ENCODE results near the gene GSX1.

DNA sequence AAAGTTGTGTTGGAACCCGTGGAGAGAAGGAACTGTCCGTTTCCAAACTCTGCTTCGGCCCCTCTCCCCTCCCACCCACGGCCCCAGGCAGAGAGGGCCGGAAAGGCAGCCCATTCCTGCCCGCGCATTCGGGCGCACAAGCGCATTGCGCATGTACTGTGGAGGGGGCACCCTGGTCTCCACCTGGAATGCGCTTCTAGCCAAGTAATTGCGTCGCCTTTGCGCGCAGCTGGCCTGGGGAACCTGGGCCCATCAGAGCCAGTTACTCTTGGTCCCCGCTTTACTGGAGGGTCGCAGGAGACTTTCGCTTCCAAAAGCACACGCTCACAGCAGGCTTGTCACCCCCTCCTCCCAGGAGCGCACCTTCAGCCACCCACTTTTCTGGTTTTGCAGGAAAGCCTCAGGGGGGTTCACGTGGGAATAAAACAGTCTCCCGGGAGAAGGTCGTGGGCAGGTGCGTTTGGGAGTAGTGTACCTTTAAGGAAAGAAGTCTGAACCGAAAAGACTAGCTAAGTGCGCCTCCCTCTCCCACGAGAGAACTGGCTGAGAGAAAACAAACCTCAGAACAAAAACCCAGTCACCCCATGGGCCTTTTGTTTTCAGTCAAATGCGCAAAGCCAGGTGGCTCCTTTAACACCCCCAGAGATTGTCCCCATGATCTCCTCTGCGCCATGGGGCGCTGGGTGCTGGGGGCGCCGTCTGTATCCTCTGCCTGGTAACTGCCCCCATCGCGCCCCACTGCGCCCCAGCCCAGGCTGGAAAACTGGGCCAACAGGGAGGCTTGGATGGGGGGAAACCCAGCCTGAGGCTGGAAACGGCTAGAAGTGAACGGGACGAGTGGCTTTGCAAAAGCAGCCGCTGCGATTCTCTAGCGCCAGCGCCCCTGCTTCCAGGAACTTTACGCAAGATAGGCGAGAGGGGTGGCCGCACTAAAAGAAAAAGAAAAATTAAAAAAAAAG is 28.5 kb downstream of the GSX1 start:
- TF ChIP-seq, protein P1, sequence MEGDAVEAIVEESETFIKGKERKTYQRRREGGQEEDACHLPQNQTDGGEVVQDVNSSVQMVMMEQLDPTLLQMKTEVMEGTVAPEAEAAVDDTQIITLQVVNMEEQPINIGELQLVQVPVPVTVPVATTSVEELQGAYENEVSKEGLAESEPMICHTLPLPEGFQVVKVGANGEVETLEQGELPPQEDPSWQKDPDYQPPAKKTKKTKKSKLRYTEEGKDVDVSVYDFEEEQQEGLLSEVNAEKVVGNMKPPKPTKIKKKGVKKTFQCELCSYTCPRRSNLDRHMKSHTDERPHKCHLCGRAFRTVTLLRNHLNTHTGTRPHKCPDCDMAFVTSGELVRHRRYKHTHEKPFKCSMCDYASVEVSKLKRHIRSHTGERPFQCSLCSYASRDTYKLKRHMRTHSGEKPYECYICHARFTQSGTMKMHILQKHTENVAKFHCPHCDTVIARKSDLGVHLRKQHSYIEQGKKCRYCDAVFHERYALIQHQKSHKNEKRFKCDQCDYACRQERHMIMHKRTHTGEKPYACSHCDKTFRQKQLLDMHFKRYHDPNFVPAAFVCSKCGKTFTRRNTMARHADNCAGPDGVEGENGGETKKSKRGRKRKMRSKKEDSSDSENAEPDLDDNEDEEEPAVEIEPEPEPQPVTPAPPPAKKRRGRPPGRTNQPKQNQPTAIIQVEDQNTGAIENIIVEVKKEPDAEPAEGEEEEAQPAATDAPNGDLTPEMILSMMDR (IDR thresholded peaks at IDR 0.05) = no peak
- no peak for TF ChIP-seq POLR2A (IDR thresholded peaks at IDR 0.05)

Measured in right lobe of liver (tissue), 4 donors.